GM13976 (cell line): ENCODE measurements around the gene RRP8.

Experiments
- DNase-seq: peaks from one replicate; pipeline ENCODE4 v3.0.0; 2012; ENCODE audit warnings: low spot score
- CTCF ChIP-seq: IDR thresholded peaks from 2 replicates; pipeline ENCODE4 v1.5.1; 2012; ENCODE audit warnings: borderline replicate concordance, mild to moderate bottlenecking; ENCODE audit not compliant: insufficient read depth; ENCODE audit errors: extremely low read depth, missing control alignments, control extremely low read depth
- in situ Hi-C: fragments of 300-500 bp; cut with MboI; formaldehyde crosslinking; loops from one replicate; pipeline ENCODE4 v1.12.0; 2022; ENCODE audit warnings: low sequenced_read_pairs, mixed read lengths, inconsistent platforms; ENCODE audit not compliant: unreplicated experiment

The RRP8 gene

GRCh38 chr11:6623391-6624363, 20.3 kb upstream of the RRP8 start:
- no peak for DNase-seq
- in situ Hi-C loops = no loop called here
- no peak for TF ChIP-seq CTCF

- in situ Hi-C loops = no loop called here
- no peak for TF ChIP-seq CTCF
- DNase-seq = no peak
Measured at GRCh38 chr11:6622261-6623171, 19.1 kb upstream of the RRP8 start.

- DNase-seq = no peak
- no peak for TF ChIP-seq CTCF
- in situ Hi-C loops = no loop called here
Measured at GRCh38 chr11:6621711-6622211, 18.3 kb upstream of the RRP8 start.

- no peak for TF ChIP-seq CTCF
Measured at GRCh38 chr11:6620636-6621035, 17.2 kb upstream of the RRP8 start.

GRCh38 chr11:6619004-6619745, 15.8 kb upstream of the RRP8 start, which contains the start of gene TPP1:
Gene TPP1 (minus strand): TSS chr11:6619422. CDS start chr11:6619400, 22 bp downstream.
- no peak for TF ChIP-seq CTCF
- DNase-seq = peak; percentile 98
- in situ Hi-C loops = no loop called here

More at GRCh38 chr11:6620636-6621035, 17.2 kb upstream of the RRP8 start:
- no peak for DNase-seq
- in situ Hi-C loops = no loop called here
